ENCODE data around the gene DGKH.

DGKH gene

GRCh38 chr13:42040730-42041010 lies 7.8 kb upstream of the DGKH start:
- FAIRE-seq (no peak), DNase-seq (ENCODE audit: insufficient read length, low spot score) (no peak)
- no peak for TF ChIP-seq PAX5 (IDR thresholded peaks at IDR 0.05; ENCODE audit: insufficient read depth, low read length, severe bottlenecking)
- no peak for TF ChIP-seq POLR2AphosphoS5 (IDR thresholded peaks at IDR 0.05; ENCODE audit: low read depth, low read length)
- no peak for TF ChIP-seq POLR2A (IDR thresholded peaks at IDR 0.05; ENCODE audit: low read depth, low read length)
- no peak for TF ChIP-seq TAF1 (IDR thresholded peaks at IDR 0.05; ENCODE audit: low read depth, low read length)
- TF ChIP-seq POU2F2 (IDR thresholded peaks at IDR 0.05; ENCODE audit: low read depth, low read length), result no peak
- TF ChIP-seq SPI1 (IDR thresholded peaks at IDR 0.05; ENCODE audit: low read depth, low read length), result no peak

DNA sequence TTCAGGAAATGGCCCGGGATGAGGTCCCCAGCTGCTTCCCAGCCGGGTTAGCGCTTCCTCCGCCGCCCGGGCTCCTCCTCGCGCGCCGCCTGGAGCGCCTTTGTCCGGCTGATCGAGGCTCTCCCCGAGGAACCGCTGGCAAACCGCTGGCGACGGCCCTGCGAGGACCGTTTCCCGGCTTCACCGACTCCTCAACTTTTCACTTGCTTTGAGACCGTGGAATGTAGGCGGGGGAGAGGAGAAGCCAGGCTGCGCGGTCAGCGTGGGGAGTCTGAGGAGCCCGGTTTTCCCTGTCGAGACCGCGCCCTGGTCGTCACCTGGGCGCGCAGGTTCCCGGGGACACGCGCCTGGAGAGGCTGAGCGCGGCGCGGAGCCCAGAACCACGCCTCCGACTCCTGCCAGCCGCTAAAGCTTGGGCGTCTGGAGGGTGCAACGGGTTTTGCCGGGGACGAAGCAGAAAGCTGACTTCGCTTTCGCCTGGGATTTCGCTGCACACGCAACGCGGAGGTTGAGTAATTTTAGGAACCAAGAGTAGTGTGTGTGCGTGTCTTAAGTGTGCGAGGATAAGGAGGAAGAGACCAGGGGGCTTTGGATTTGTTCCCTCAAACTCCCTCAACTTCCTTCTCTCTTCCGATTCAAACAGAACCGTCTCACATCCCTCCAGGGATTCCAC lies 7.3 kb upstream of the DGKH start:
- peak; percentile 32 for DNase-seq (ENCODE audit: insufficient read length, low spot score)
- FAIRE-seq, result peak; percentile 90
- TF ChIP-seq POLR2AphosphoS5 (IDR thresholded peaks at IDR 0.05; ENCODE audit: low read depth, low read length) (0 out of 2 replicates have a peak, but pooled peaks have one; percentile 1), PAX5 (IDR thresholded peaks at IDR 0.05; ENCODE audit: insufficient read depth, low read length, severe bottlenecking) (no peak)

- TF ChIP-seq TAF1 (IDR thresholded peaks at IDR 0.05; ENCODE audit: low read depth, low read length), result no peak
- TF ChIP-seq POLR2AphosphoS5 (IDR thresholded peaks at IDR 0.05; ENCODE audit: low read depth, low read length), result 0 out of 2 replicates have a peak, but pooled peaks have one; percentile 3
- TF ChIP-seq POU2F2 (IDR thresholded peaks at IDR 0.05; ENCODE audit: low read depth, low read length), result 0 out of 2 replicates have a peak, but pooled peaks have one; percentile 6
- peak; percentile 36; the same call in 1 of the 2 replicates for TF ChIP-seq POLR2A (IDR thresholded peaks at IDR 0.05; ENCODE audit: low read depth, low read length)
- TF ChIP-seq PAX5 (IDR thresholded peaks at IDR 0.05; ENCODE audit: insufficient read depth, low read length, severe bottlenecking), result no peak
- no peak for TF ChIP-seq SPI1 (IDR thresholded peaks at IDR 0.05; ENCODE audit: low read depth, low read length)
- FAIRE-seq (peak; percentile 72), DNase-seq (ENCODE audit: insufficient read length, low spot score) (peak; percentile 28)
Measured at GRCh38 chr13:42041684-42042035, 6.8 kb upstream of the DGKH start.

- DNase-seq (ENCODE audit: insufficient read length, low spot score) (no peak), FAIRE-seq (no peak)
- TF ChIP-seq POLR2A (IDR thresholded peaks at IDR 0.05; ENCODE audit: low read depth, low read length), result no peak
- no peak for TF ChIP-seq SPI1 (IDR thresholded peaks at IDR 0.05; ENCODE audit: low read depth, low read length)
- no peak for TF ChIP-seq PAX5 (IDR thresholded peaks at IDR 0.05; ENCODE audit: insufficient read depth, low read length, severe bottlenecking)
Measured at GRCh38 chr13:42043676-42044075, 4.8 kb upstream of the DGKH start.

DNA sequence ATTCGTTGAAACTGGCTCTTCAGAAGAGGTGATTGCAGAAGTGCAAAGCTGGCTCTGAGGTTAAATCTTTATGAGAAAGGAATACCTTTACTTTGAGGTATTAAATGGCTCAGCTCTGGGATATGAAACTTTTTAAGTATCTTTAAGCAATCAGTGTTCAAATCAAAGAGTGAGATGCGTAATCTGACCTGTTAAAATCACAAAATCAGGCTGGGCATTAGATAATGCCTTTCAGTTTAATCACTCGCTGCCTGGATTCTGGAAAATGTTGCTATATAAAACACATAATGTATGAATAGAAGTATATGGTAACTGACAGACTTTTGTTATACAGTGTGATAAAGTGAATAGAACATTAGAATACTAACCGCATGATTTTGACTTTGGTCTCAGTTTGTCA lies 2.0 kb upstream of the DGKH start:
- DNase-seq (ENCODE audit: insufficient read length, low spot score), result no peak
- TF ChIP-seq PAX5 (IDR thresholded peaks at IDR 0.05; ENCODE audit: insufficient read depth, low read length, severe bottlenecking) (no peak), POLR2A (IDR thresholded peaks at IDR 0.05; ENCODE audit: low read depth, low read length) (no peak), SPI1 (IDR thresholded peaks at IDR 0.05; ENCODE audit: low read depth, low read length) (no peak), POU2F2 (IDR thresholded peaks at IDR 0.05; ENCODE audit: low read depth, low read length) (no peak), TAF1 (IDR thresholded peaks at IDR 0.05; ENCODE audit: low read depth, low read length) (no peak), POLR2AphosphoS5 (IDR thresholded peaks at IDR 0.05; ENCODE audit: low read depth, low read length) (no peak)
- FAIRE-seq, result no peak

DNA sequence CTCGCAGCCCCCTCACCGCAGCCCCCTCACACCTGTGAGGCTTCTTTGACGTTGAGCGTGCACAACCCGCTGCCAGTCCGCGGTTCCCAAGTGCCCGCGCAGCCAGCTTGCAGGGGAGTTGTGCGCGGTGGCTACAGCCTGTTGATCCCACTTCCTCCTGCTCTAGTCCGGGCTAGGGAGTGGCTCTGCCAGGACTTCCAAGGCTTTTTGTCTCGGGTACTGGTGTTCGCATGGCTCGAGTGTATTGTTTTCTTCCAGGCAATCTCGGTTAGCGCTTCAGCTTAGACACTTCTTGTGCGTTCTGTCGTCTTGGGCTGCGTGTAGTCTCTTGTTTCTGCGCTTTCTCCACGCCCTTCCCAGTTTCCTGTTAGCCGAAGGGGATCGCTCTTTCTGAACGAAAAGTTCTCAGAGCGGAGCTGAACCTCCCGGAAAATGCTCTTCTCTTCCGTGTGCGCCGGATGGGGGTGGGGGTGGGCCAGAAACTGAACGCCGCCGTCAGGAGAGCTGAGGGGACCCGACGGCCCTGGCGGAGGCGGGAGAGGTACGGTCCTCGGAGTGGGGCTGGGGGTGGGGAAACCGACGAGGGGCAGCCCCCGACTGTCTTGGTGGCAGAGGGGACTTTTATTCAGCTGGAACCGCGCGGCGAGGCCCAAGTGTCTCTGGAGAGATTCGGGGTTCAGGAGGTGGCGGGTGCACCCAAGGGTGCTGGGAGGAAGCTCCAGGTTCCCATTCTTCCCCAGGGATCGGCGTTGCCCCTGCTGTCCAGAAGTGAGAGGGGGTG lies 697 bp upstream of the DGKH start:
- TF ChIP-seq PAX5 (IDR thresholded peaks at IDR 0.05; ENCODE audit: insufficient read depth, low read length, severe bottlenecking) (no peak), TAF1 (IDR thresholded peaks at IDR 0.05; ENCODE audit: low read depth, low read length) (no peak), POU2F2 (IDR thresholded peaks at IDR 0.05; ENCODE audit: low read depth, low read length) (no peak), SPI1 (IDR thresholded peaks at IDR 0.05; ENCODE audit: low read depth, low read length) (no peak), POLR2A (IDR thresholded peaks at IDR 0.05; ENCODE audit: low read depth, low read length) (no peak), POLR2AphosphoS5 (IDR thresholded peaks at IDR 0.05; ENCODE audit: low read depth, low read length) (no peak)
- FAIRE-seq (peak; percentile 84), DNase-seq (ENCODE audit: insufficient read length, low spot score) (peak; percentile 42)

DNA sequence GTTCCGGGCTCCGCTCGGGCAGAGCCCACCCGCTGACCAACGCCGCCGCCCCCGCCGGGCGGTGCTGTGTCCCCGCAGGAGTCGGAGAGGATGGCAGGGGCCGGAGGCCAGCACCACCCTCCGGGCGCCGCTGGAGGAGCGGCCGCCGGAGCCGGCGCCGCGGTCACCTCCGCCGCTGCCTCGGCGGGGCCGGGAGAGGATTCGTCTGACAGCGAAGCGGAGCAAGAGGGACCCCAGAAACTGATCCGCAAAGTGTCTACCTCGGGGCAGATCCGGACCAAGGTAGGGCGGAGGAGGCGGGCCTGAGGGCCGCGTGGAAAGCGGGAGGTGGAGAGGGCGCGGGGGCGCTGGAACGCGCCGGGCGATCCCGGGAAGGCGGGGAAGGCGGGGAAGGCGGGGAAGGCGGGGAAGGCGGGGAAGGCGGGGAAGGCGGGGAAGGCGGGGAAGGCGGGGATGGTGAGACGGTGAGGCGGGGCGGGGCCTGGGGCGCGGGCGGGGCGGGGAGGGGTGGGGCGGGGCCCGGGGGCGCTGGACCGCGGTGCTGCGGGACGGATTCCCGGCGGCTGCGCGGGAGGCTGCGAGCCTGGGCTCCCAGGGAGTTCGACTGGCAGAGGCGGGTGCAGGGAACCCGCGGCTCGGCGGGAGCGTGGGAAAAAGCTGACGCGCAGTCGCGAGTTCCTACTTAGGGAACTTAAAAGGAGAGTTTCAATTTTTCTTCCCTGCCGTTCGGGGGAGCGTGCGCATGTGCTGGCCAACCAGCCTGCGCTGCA lies 421 bp downstream of the DGKH start:
- TF ChIP-seq TAF1 (IDR thresholded peaks at IDR 0.05; ENCODE audit: low read depth, low read length) (no peak), SPI1 (IDR thresholded peaks at IDR 0.05; ENCODE audit: low read depth, low read length) (no peak), POLR2A (IDR thresholded peaks at IDR 0.05; ENCODE audit: low read depth, low read length) (peak; percentile 57), PAX5 (IDR thresholded peaks at IDR 0.05; ENCODE audit: insufficient read depth, low read length, severe bottlenecking) (peak; percentile 74), POU2F2 (IDR thresholded peaks at IDR 0.05; ENCODE audit: low read depth, low read length) (no peak)
- FAIRE-seq (peak; percentile 83), DNase-seq (ENCODE audit: insufficient read length, low spot score) (peak; percentile 70)

DNA sequence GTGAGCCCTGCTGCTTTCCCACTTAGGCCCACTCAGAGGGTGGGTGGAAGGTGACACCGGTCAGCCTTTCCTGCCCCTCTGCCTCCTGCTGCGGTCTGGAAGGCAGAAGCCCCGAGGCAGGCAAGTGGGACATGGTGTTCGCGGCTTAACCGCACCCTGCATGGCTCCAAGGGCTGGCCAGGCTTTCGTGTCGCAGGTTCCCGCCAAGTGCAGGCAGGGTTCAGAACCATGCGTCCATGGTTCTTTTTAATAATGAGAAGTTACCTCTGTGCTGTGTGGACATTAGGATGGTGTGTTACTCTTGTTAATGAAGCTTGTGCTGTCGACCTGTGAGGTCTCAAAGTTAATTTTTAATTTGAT lies 986 bp downstream of the DGKH start:
- DNase-seq (ENCODE audit: insufficient read length, low spot score) (no peak), FAIRE-seq (no peak)
- TF ChIP-seq POU2F2 (IDR thresholded peaks at IDR 0.05; ENCODE audit: low read depth, low read length), result no peak
- TF ChIP-seq POLR2A (IDR thresholded peaks at IDR 0.05; ENCODE audit: low read depth, low read length), result 0 out of 2 replicates have a peak, but pooled peaks have one; percentile 26
- TF ChIP-seq TAF1 (IDR thresholded peaks at IDR 0.05; ENCODE audit: low read depth, low read length), result 0 out of 2 replicates have a peak, but pooled peaks have one; percentile 26

GRCh38 chr13:42054798-42055499 lies 6.5 kb downstream of the DGKH start:
- DNase-seq (ENCODE audit: insufficient read length, low spot score), result no peak
- no peak for FAIRE-seq
- TF ChIP-seq POLR2A (IDR thresholded peaks at IDR 0.05; ENCODE audit: low read depth, low read length) (no peak), POLR2AphosphoS5 (IDR thresholded peaks at IDR 0.05; ENCODE audit: low read depth, low read length) (no peak), POU2F2 (IDR thresholded peaks at IDR 0.05; ENCODE audit: low read depth, low read length) (no peak), SPI1 (IDR thresholded peaks at IDR 0.05; ENCODE audit: low read depth, low read length) (no peak), TAF1 (IDR thresholded peaks at IDR 0.05; ENCODE audit: low read depth, low read length) (no peak), PAX5 (IDR thresholded peaks at IDR 0.05; ENCODE audit: insufficient read depth, low read length, severe bottlenecking) (no peak)
